ENCODE results near the gene SLC39A13.
A peak's percentile ranks its signal among the peaks of the same experiment; 100 is the strongest.

The SLC39A13 gene

GRCh38 chr11:47407746-47408590, at the start of gene SLC39A13:
Gene SLC39A13 (plus strand): TSS chr11:47408590. CDS start chr11:47410095, 1,505 bp downstream.
- peak; percentile 96 for DNase-seq

- no peak for DNase-seq
Measured at GRCh38 chr11:47358731-47359051, 49.7 kb upstream of the SLC39A13 start.

GRCh38 chr11:47359162-47359561, 49.2 kb upstream of the SLC39A13 start:
- DNase-seq = no peak

GRCh38 chr11:47359586-47359985, 48.8 kb upstream of the SLC39A13 start:
- no peak for DNase-seq

- DNase-seq = no peak
Measured at GRCh38 chr11:47360341-47360740, 48.0 kb upstream of the SLC39A13 start.

- no peak for DNase-seq
Measured at GRCh38 chr11:47361419-47361818, 47.0 kb upstream of the SLC39A13 start.

GRCh38 chr11:47366020-47366490, 42.3 kb upstream of the SLC39A13 start:
- DNase-seq = no peak

- no peak for DNase-seq
Measured at GRCh38 chr11:47369676-47370075, 38.7 kb upstream of the SLC39A13 start.

GRCh38 chr11:47372422-47372821, 36.0 kb upstream of the SLC39A13 start:
- no peak for DNase-seq

- peak; percentile 64 for DNase-seq
Measured at GRCh38 chr11:47373876-47374719, 34.3 kb upstream of the SLC39A13 start.

- DNase-seq = no peak
Measured at GRCh38 chr11:47374720-47375019, 33.7 kb upstream of the SLC39A13 start.

- DNase-seq = no peak
Measured at GRCh38 chr11:47375020-47375419, 33.4 kb upstream of the SLC39A13 start.

GRCh38 chr11:47375546-47376085, 32.8 kb upstream of the SLC39A13 start:
- no peak for DNase-seq

GRCh38 chr11:47376107-47376524, 32.3 kb upstream of the SLC39A13 start:
- no peak for DNase-seq

- DNase-seq = no peak
Measured at GRCh38 chr11:47376525-47377371, 31.6 kb upstream of the SLC39A13 start.

- no peak for DNase-seq
Measured at GRCh38 chr11:47377571-47378009, 30.8 kb upstream of the SLC39A13 start.

GRCh38 chr11:47378010-47378835, 30.2 kb upstream of the SLC39A13 start, which contains the start of gene SPI1:
Gene SPI1 (minus strand): TSS chr11:47378547. CDS start chr11:47378353, 194 bp downstream.
- no peak for DNase-seq

GRCh38 chr11:47378836-47379170, 29.6 kb upstream of the SLC39A13 start:
- DNase-seq = no peak

GRCh38 chr11:47379317-47379716, 29.1 kb upstream of the SLC39A13 start:
- DNase-seq = no peak

GRCh38 chr11:47380078-47380477, 28.3 kb upstream of the SLC39A13 start:
- DNase-seq = no peak

GRCh38 chr11:47383071-47383470, 25.3 kb upstream of the SLC39A13 start:
- DNase-seq = no peak

GRCh38 chr11:47384498-47384897, 23.9 kb upstream of the SLC39A13 start:
- DNase-seq = no peak
